ENCODE results near the gene ATP2B3.

The ATP2B3 gene

GRCh38 chrX:153625271-153626024 lies 108.0 kb downstream of the ATP2B3 start:
- TF ChIP-seq POLR2AphosphoS5 (IDR thresholded peaks at IDR 0.05; ENCODE audit: low read depth, low read length) (no peak), SIN3A (IDR thresholded peaks at IDR 0.05; ENCODE audit: borderline replicate concordance, insufficient read depth, low read length) (no peak), FOXP2 (optimal IDR thresholded peaks at IDR 0.05; ENCODE audit: borderline replicate concordance, extremely low read depth, extremely low read length, insufficient read depth) (no peak), TAF1 (IDR thresholded peaks at IDR 0.05; ENCODE audit: borderline replicate concordance, insufficient read depth, low read length) (no peak), REST (IDR thresholded peaks at IDR 0.05; ENCODE audit: insufficient read depth in 1 of 2, low read depth in 2 of 2, low read length in 2 of 2) (no peak)

GRCh38 chrX:153626025-153626633 lies 108.7 kb downstream of the ATP2B3 start:
- TF ChIP-seq REST (IDR thresholded peaks at IDR 0.05; ENCODE audit: insufficient read depth in 1 of 2, low read depth in 2 of 2, low read length in 2 of 2) (no peak), SIN3A (IDR thresholded peaks at IDR 0.05; ENCODE audit: borderline replicate concordance, insufficient read depth, low read length) (no peak), POLR2AphosphoS5 (IDR thresholded peaks at IDR 0.05; ENCODE audit: low read depth, low read length) (no peak), TAF1 (IDR thresholded peaks at IDR 0.05; ENCODE audit: borderline replicate concordance, insufficient read depth, low read length) (no peak), FOXP2 (optimal IDR thresholded peaks at IDR 0.05; ENCODE audit: borderline replicate concordance, extremely low read depth, extremely low read length, insufficient read depth) (no peak)

- no peak for TF ChIP-seq FOXP2 (optimal IDR thresholded peaks at IDR 0.05; ENCODE audit: borderline replicate concordance, extremely low read depth, extremely low read length, insufficient read depth)
- no peak for TF ChIP-seq SIN3A (IDR thresholded peaks at IDR 0.05; ENCODE audit: borderline replicate concordance, insufficient read depth, low read length)
- TF ChIP-seq REST (IDR thresholded peaks at IDR 0.05; ENCODE audit: insufficient read depth in 1 of 2, low read depth in 2 of 2, low read length in 2 of 2): no peak
- TF ChIP-seq POLR2AphosphoS5 (IDR thresholded peaks at IDR 0.05; ENCODE audit: low read depth, low read length): no peak
- TF ChIP-seq TAF1 (IDR thresholded peaks at IDR 0.05; ENCODE audit: borderline replicate concordance, insufficient read depth, low read length): no peak
Measured at GRCh38 chrX:153626863-153627674, 109.6 kb downstream of the ATP2B3 start.

- TF ChIP-seq POLR2AphosphoS5 (IDR thresholded peaks at IDR 0.05; ENCODE audit: low read depth, low read length): no peak
- no peak for TF ChIP-seq REST (IDR thresholded peaks at IDR 0.05; ENCODE audit: insufficient read depth in 1 of 2, low read depth in 2 of 2, low read length in 2 of 2)
- no peak for TF ChIP-seq TAF1 (IDR thresholded peaks at IDR 0.05; ENCODE audit: borderline replicate concordance, insufficient read depth, low read length)
- no peak for TF ChIP-seq FOXP2 (optimal IDR thresholded peaks at IDR 0.05; ENCODE audit: borderline replicate concordance, extremely low read depth, extremely low read length, insufficient read depth)
- no peak for TF ChIP-seq SIN3A (IDR thresholded peaks at IDR 0.05; ENCODE audit: borderline replicate concordance, insufficient read depth, low read length)
Measured at GRCh38 chrX:153627675-153628111, 110.3 kb downstream of the ATP2B3 start.

All from PFSK-1 (cell line).